Stimulated activated CD4-positive, alpha-beta T cell treated with anti-CD3 and anti-CD28 coated beads, TNF-alpha, amount 100 ng/mL, for 4 hours (primary cell): ENCODE measurements around the gene RGS14.

Experiments used
- DNase-seq, 3 experiments: peaks; one replicate each; pipeline ENCODE4 v3.0.0-alpha.2; 2020; ENCODE audit warnings: low read depth in 3 of 3

The RGS14 gene

GRCh38 chr5:177378884-177379883 lies 21.5 kb downstream of the RGS14 start:
- DNase-seq = no peak

GRCh38 chr5:177380805-177381126 lies 23.0 kb downstream of the RGS14 start:
- DNase-seq = no peak

- DNase-seq = no peak
Observed at GRCh38 chr5:177382423-177383029, 24.8 kb downstream of the RGS14 start.

- no peak for DNase-seq
Observed at GRCh38 chr5:177383181-177383580, 25.5 kb downstream of the RGS14 start.

GRCh38 chr5:177384134-177384533 lies 26.4 kb downstream of the RGS14 start, which contains the start of gene SLC34A1:
TSS of gene SLC34A1 (plus strand) at chr5:177384434. CDS start at chr5:177385742, 1,308 bp downstream.
- no peak for DNase-seq

- no peak for DNase-seq
Observed at GRCh38 chr5:177385720-177386119, 28.0 kb downstream of the RGS14 start.

GRCh38 chr5:177386542-177386941 lies 28.8 kb downstream of the RGS14 start:
- DNase-seq = no peak

GRCh38 chr5:177387405-177387804 lies 29.7 kb downstream of the RGS14 start:
- no peak for DNase-seq

- no peak for DNase-seq
Observed at GRCh38 chr5:177388521-177389052, 30.9 kb downstream of the RGS14 start.

GRCh38 chr5:177389241-177390169 lies 31.8 kb downstream of the RGS14 start:
- DNase-seq = no peak

- DNase-seq = peak; percentile 63 to 76 (median 75)
Observed at GRCh38 chr5:177390363-177391300, 32.9 kb downstream of the RGS14 start.

GRCh38 chr5:177392765-177393164 lies 35.0 kb downstream of the RGS14 start:
- no peak for DNase-seq

GRCh38 chr5:177393206-177393765 lies 35.6 kb downstream of the RGS14 start:
- DNase-seq = no peak

GRCh38 chr5:177393990-177394389 lies 36.3 kb downstream of the RGS14 start:
- DNase-seq = no peak

- DNase-seq = no peak
Observed at GRCh38 chr5:177396078-177396477, 38.4 kb downstream of the RGS14 start.

GRCh38 chr5:177396807-177397206 lies 39.1 kb downstream of the RGS14 start:
- DNase-seq = no peak

- no peak for DNase-seq
Observed at GRCh38 chr5:177397875-177398390, 40.2 kb downstream of the RGS14 start.

GRCh38 chr5:177399997-177400868 lies 42.5 kb downstream of the RGS14 start, which contains the start of gene PFN3:
TSS of gene PFN3 (minus strand) at chr5:177400661. CDS start at chr5:177400576, 85 bp downstream.
- DNase-seq = no peak
